Articular chondrocyte of knee joint (primary cell): ENCODE measurements around the gene ABLIM2. TPM values are rescaled to one million over a fixed set of nuclear protein-coding genes. Genes with fewer than 3 reads are reported as not detected.

Experiments used
- small RNA-seq: library from RNA; depleted of rRNA; stranded (forward); fragments of <200 nt; gene quantifications from one replicate; pipeline ENCODE3, GENCODE V24; 2012
- total RNA-seq: library from RNA; depleted of rRNA; stranded (reverse); fragments of >200 nt; gene quantifications from 2 replicates; pipeline ENCODE4 v1.2.3, GENCODE V29; 2012

ABLIM2 gene
- total RNA-seq, result 0.43 and 0.52 TPM in 2 replicates

GRCh38 chr4:8158710-8159536 lies at the start of gene ABLIM2:
Gene ABLIM2, minus strand, starts transcription at chr4:8158813. Its CDS starts 124 bp downstream, at chr4:8158689.

GRCh38 chr4:8198906-8199593 lies 40.4 kb upstream of the ABLIM2 start, which contains the start of gene SH3TC1:
Gene SH3TC1, plus strand, starts transcription at chr4:8199290. Its CDS starts 5,905 bp downstream, at chr4:8205195.

GRCh38 chr4:7939377-7940108 lies 219.1 kb downstream of the ABLIM2 start, which contains the start of gene AFAP1:
Gene AFAP1, minus strand, starts transcription at chr4:7939861. Its CDS starts 67,783 bp downstream, at chr4:7872078.

Small RNA genes within 50 kb of the gene (small RNA-seq; reads per million reads assigned to genes)
- 65.2 reads per million, percentile 97 among the genes with 10 or more reads in this experiment for gene MIR95

Other genes with a start within 250 kb of the ABLIM2 start
- 56.3 and 59.7 TPM in 2 replicates for gene AFAP1, start 219.0 kb downstream of the ABLIM2 start, total RNA-seq
- gene SH3TC1, start 40.5 kb upstream of the ABLIM2 start, total RNA-seq, result 33.8 and 39.5 TPM in 2 replicates
- gene HTRA3, start 110.9 kb upstream of the ABLIM2 start, total RNA-seq, result 13.0 and 20.8 TPM in 2 replicates